ENCODE measurements around the gene GLT6D1.

DNA sequence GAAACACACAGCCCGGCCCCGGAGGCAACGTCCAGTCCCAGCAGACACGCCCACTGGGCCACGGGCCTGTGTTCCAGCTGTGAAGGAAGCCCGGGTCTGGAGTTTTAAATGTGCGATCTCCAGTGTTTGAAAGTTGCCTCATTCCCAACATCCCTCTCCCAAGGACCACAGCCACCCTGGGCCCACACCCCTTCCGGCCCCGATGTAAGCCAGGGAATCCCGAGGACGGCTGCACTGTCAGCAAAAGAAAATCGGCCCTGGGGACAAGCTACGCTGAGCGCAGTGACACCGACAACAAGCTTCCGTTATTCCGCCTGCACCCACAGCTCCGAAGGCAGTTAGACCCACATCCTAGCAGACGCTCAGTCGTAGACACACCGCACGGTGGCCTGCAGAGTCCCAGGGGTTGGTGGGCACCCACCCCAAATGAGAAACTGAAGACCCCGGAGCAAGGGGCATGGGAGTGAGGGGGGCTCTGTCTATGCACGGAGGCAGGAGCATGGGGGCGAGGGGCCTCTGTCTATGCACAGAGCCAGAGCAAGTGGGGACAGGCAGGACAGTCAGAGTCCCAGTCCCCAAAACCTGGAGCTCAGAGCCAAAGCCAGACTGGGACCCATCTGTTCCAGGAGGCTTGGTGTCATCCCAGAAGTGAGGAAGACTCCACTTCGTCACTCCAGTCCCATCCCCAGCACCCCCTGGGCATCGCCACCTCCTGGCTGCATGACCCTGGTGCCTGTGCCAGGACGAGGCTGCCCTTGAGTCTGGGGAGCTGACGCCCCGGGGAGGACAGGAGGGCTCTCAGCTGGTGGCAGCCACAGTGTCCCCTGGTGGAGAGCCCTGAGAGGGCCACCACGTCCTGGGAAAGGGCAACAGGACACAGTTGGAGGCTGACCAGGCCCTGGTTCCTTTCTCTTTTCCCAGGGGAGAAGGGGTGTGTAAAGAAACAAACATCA, 23.4 kb downstream of the GLT6D1 start:
- TF ChIP-seq POLR2A (IDR thresholded peaks at IDR 0.05) = no peak
- TF ChIP-seq, protein P1, sequence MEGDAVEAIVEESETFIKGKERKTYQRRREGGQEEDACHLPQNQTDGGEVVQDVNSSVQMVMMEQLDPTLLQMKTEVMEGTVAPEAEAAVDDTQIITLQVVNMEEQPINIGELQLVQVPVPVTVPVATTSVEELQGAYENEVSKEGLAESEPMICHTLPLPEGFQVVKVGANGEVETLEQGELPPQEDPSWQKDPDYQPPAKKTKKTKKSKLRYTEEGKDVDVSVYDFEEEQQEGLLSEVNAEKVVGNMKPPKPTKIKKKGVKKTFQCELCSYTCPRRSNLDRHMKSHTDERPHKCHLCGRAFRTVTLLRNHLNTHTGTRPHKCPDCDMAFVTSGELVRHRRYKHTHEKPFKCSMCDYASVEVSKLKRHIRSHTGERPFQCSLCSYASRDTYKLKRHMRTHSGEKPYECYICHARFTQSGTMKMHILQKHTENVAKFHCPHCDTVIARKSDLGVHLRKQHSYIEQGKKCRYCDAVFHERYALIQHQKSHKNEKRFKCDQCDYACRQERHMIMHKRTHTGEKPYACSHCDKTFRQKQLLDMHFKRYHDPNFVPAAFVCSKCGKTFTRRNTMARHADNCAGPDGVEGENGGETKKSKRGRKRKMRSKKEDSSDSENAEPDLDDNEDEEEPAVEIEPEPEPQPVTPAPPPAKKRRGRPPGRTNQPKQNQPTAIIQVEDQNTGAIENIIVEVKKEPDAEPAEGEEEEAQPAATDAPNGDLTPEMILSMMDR (IDR thresholded peaks at IDR 0.05) = no peak
